C4-2B (cell line): ENCODE data around the gene PROCR.

Source experiments
- H3K27ac ChIP-seq: fragments of 450-650 bp; 2 replicates; pipeline ENCODE4 v1.5.1; 2017
- CTCF ChIP-seq: fragments of 450-650 bp; conservative IDR thresholded peaks from 2 replicates; pipeline ENCODE4 v1.5.1; 2017; ENCODE audit warnings: mild to moderate bottlenecking
- ZFX ChIP-seq: fragments of 450-650 bp; IDR thresholded peaks from 2 replicates; pipeline ENCODE4 v1.6.1; 2017

PROCR gene

GRCh38 chr20:35171753-35172433 lies at the start of gene PROCR:
Gene PROCR (plus strand): TSS chr20:35172072. CDS start chr20:35172155, 83 bp downstream.
- H3K27ac ChIP-seq: no peak within 1 kb of the TSS
- TF ChIP-seq CTCF (no peak), ZFX (no peak)

- TF ChIP-seq ZFX (no peak), CTCF (no peak)
- H3K27ac ChIP-seq: no peak overlapping the region
Observed at GRCh38 chr20:35122756-35123405, 49.0 kb upstream of the PROCR start.

- TF ChIP-seq ZFX: no peak
- no peak for TF ChIP-seq CTCF
- H3K27ac ChIP-seq: no peak overlapping the region
Observed at GRCh38 chr20:35125753-35126152, 46.1 kb upstream of the PROCR start.

GRCh38 chr20:35129647-35130069 lies 42.2 kb upstream of the PROCR start:
- TF ChIP-seq ZFX (no peak), CTCF (no peak)
- H3K27ac ChIP-seq: no peak overlapping the region

GRCh38 chr20:35131934-35132333 lies 39.9 kb upstream of the PROCR start:
- no peak for TF ChIP-seq CTCF
- no peak for TF ChIP-seq ZFX

GRCh38 chr20:35133031-35133430 lies 38.8 kb upstream of the PROCR start:
- no peak overlapping the region for H3K27ac ChIP-seq
- no peak for TF ChIP-seq ZFX
- TF ChIP-seq CTCF: no peak

More at GRCh38 chr20:35131934-35132333, 39.9 kb upstream of the PROCR start:
- H3K27ac ChIP-seq: no peak overlapping the region

DNA sequence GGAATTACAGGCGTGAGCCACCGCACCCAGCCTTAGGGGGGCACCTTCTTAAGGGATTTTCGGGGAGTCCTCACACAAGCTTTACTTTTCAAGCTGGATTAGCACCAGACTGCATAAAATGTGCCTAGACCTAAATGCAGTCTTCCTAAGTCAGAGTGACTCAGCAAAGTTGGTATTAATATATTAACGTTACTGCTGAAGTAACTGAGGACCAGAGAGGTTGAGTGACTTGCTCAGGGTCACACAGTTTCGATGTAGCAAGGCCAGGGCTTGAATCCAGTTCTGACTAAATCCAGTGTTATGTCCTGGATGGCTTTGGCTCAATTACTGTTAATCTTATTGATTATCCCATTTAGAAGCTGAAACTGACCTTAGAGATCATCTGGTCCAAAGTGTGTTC lies 38.1 kb upstream of the PROCR start:
- TF ChIP-seq ZFX (no peak), CTCF (no peak)
- H3K27ac ChIP-seq: no peak overlapping the region
